ENCODE results near the gene CCDC18. TPM values are rescaled to one million over a fixed set of nuclear protein-coding genes. Genes with fewer than 3 reads are reported as not detected.

Gene CCDC18
- total and polyA plus RNA-seq, 4 donors = 2.0 to 10.8 (median 4.9) TPM

DNA sequence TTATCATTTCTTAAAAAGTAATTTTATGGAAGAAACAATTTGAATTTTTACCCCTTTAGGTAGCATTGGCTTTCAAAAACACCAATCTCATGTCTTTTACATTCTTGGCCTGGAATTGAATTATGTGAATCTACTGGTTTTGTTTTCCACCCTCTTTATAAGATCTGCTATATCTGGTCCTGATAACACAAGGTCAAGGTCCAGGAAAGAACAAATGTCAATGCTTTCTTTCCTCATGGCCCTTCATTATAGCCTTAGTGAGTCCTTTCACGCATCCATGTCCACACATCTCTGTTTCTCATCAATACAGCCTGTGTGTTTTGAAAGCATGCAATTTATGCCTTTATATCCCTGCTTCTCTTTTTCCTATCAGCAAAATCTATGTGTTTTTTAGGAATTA is 141.2 kb downstream of the CCDC18 start:
- no peak overlapping the region for H3K9ac ChIP-seq (ENCODE audit: insufficient read depth in 1 of 2, low read length in 2 of 2)
- H3K27me3 ChIP-seq (ENCODE audit: control insufficient read depth in 3 of 3, insufficient read depth in 3 of 3, low read length in 2 of 3) = no peaks in the 10 kb centered on the region
- no peak for TF ChIP-seq CTCF (IDR thresholded peaks at IDR 0.05; ENCODE audit: control extremely low read depth, extremely low read depth)
- H3K36me3 ChIP-seq (ENCODE audit: control insufficient read depth in 4 of 4, insufficient read depth in 4 of 4, low read length in 4 of 4) = no peaks in the 10 kb centered on the region
- ATAC-seq (ENCODE audit: insufficient read depth, low FRiP score) = no peak
- no peaks in the 10 kb centered on the region for H3K9me3 ChIP-seq (ENCODE audit: control insufficient read depth in 4 of 4, insufficient read depth in 3 of 4, low read length in 3 of 4)
- no peak overlapping the region for H3K4me3 ChIP-seq
- no peak overlapping the region for H3K27ac ChIP-seq (ENCODE audit: low read depth in 1 of 2, low read length in 1 of 2)
- no peak for DNase-seq
- WGBS, 2 donors = 97% methylated on average over 1 of the region's 1 CpG
- H3K4me1 ChIP-seq (ENCODE audit: control insufficient read depth in 5 of 5, insufficient read depth in 5 of 5, low read length in 5 of 5) = peaks cover 0 to 1% (median 0%) of the 10 kb centered on the region in 5 donors

DNA sequence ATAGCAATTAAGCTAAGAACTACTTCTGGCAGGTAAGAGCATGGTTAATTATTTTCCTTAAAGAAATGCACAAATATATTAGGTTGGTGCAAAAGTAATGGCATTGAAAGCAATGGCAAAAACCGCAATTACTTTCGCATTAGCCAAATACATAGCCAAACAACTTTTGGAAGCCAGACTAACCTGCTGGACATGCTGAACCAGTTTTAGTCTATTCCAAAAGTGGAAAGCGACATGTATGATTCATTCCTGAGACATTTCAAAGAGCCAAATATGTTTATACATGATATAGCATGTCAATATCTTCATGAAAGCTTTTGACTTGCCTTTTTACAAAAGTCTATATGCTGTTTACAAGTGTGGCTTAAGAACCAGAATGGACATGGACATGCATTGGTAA is 141.8 kb downstream of the CCDC18 start:
- DNase-seq = peak; percentile 45 to 66 (median 55)
- Histone ChIP-seq H3K27me3 (ENCODE audit: control insufficient read depth in 3 of 3, insufficient read depth in 3 of 3, low read length in 2 of 3) (no peaks in the 10 kb centered on the region), H3K36me3 (ENCODE audit: control insufficient read depth in 4 of 4, insufficient read depth in 4 of 4, low read length in 4 of 4) (no peaks in the 10 kb centered on the region), H3K9me3 (ENCODE audit: control insufficient read depth in 4 of 4, insufficient read depth in 3 of 4, low read length in 3 of 4) (no peaks in the 10 kb centered on the region), H3K4me3 (no peak overlapping the region), H3K4me1 (ENCODE audit: control insufficient read depth in 5 of 5, insufficient read depth in 5 of 5, low read length in 5 of 5) (peaks cover 0 to 1% (median 0%) of the 10 kb centered on the region in 5 donors), H3K27ac (ENCODE audit: low read depth in 1 of 2, low read length in 1 of 2) (no peak overlapping the region), H3K9ac (ENCODE audit: insufficient read depth in 1 of 2, low read length in 2 of 2) (no peak overlapping the region)
- ATAC-seq (ENCODE audit: insufficient read depth, low FRiP score) = no peak
- TF ChIP-seq CTCF (IDR thresholded peaks at IDR 0.05; ENCODE audit: control extremely low read depth, extremely low read depth) = no peak
- WGBS, 2 donors = 80 to 93% methylated on average over 3 of the region's 3 CpGs

GRCh38 chr1:93323185-93323820 is 142.8 kb downstream of the CCDC18 start:
- WGBS, 2 donors = 68 to 78% methylated on average over 3 of the region's 3 CpGs
- no peak overlapping the region for H3K9ac ChIP-seq (ENCODE audit: insufficient read depth in 1 of 2, low read length in 2 of 2)
- no peaks in the 10 kb centered on the region for H3K9me3 ChIP-seq (ENCODE audit: control insufficient read depth in 4 of 4, insufficient read depth in 3 of 4, low read length in 3 of 4)
- no peaks in the 10 kb centered on the region for H3K36me3 ChIP-seq (ENCODE audit: control insufficient read depth in 4 of 4, insufficient read depth in 4 of 4, low read length in 4 of 4)
- H3K27me3 ChIP-seq (ENCODE audit: control insufficient read depth in 3 of 3, insufficient read depth in 3 of 3, low read length in 2 of 3) = no peaks in the 10 kb centered on the region
- ATAC-seq (ENCODE audit: insufficient read depth, low FRiP score) (no peak), DNase-seq (no peak)
- no peak for TF ChIP-seq CTCF (IDR thresholded peaks at IDR 0.05; ENCODE audit: control extremely low read depth, extremely low read depth)
- H3K4me3 ChIP-seq = no peak overlapping the region
- peaks cover 0 to 1% (median 0%) of the 10 kb centered on the region in 5 donors for H3K4me1 ChIP-seq (ENCODE audit: control insufficient read depth in 5 of 5, insufficient read depth in 5 of 5, low read length in 5 of 5)
- no peak overlapping the region for H3K27ac ChIP-seq (ENCODE audit: low read depth in 1 of 2, low read length in 1 of 2)

All from lung (tissue), 12 donors.